HG03135 (cell line): ENCODE measurements around the gene ACTR3C.
"Not testable (repeated sequence)": the region's sequence is repeated elsewhere in the genome, so short reads cannot be mapped to it uniquely, and the experiment has no call there.

ENCODE experiments used
- ATAC-seq: cut with Tn5 transposase; IDR thresholded peaks from one replicate; pipeline ENCODE4 v1.9.1; 2021; ENCODE audit warnings: mild to moderate bottlenecking, moderate library complexity; ENCODE audit not compliant: unreplicated experiment

Gene ACTR3C

DNA sequence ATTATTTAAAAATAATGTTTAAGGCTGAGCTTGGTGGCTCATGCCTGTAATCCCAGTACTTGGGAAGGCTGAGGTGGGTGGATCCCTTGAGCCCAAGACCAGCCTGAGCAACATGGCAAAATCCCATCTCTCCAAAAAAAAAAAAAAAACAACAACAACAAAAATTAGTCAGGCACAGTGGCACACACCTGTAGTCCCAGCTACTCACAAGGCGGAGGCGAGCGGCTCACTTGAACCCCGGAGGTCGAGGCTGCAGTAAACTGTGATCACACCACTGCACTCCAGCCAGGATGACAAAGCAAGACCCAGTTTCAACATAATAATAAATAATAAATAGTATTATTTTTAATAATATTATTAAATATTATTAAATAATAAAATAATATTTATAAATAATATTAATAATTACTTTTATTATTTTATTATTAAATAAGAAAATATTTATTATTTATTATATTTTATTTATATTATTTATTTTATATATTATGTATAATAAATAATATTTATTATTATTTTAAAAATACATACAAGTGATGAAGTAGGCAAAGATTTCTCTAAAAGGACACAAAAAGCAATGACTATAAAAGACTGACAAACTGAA lies 8.6 kb downstream of the ACTR3C start:
- no peak for ATAC-seq

DNA sequence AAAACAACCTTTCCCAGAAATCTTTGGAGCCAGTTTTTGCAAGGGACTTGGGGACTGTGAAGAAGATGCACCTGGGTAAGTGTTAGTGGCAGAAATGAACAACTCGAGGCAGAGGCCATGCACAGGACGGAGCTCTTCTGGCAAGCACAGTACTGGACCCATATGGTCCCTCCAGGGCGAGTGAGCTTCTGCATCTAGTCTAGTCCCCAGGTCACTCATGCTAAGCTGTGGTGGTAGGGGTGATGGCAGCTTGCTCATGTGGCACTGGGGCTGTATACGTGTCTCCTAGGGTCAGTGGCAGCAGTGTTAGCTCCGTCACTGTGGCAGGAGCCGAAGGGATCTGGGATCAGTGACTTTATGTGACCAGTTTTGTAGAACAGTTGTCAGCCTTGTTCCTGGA lies 9.5 kb downstream of the ACTR3C start:
- ATAC-seq: no peak

DNA sequence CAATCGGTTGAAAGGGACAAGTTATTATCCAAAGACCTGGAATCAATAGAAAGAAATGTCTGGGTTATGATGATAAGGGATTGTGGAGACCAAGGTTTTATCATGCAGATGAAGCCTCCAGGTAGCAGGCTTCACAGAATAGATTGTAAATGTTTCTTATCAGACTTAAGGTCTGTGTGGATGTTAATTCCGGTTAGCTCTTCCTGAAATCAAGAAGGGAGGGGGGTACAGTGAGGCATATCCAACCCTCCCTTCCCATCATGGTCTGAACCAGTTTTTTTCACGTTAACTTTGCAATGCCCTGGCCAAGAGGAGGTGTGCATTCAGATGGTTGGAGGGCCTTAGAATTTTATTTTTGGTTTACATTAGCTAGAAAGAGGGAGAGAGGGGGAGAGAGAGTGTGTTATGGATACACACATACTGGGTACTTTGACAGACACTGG lies 10.0 kb downstream of the ACTR3C start:
- no peak for ATAC-seq

DNA sequence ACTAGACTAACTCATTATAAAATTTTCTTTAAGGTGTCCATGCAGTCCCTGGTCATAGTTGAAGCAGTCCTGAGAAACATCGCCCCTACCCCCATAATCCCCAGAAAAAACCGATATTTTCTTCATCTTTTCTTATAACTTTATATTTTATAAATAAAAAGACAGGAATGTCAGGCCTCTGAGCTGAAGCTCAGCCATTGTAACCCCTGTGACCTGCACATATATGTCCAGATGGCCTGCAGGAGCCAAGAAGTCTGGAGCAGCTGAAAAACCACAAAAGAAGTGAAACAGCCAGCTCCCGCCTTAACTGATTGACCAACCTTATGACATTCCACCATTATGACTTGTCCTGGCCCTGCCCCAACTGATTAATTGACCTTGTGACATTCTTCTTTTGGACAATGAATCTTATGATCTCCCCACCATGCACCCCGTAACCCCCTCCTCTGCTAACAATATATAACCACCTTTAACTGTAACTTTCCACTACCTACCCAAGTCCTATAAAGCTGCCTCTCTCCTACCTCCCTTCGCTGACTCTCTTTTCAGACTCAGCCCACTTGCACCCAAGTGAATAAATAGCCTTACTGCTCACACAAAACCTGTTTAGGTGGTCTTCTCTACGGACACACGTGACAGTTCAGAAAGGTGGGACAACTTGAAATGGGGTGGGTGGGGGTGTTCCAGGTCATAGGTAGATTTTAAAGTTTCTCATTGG lies 10.5 kb downstream of the ACTR3C start:
- not testable (repeated sequence) for ATAC-seq

DNA sequence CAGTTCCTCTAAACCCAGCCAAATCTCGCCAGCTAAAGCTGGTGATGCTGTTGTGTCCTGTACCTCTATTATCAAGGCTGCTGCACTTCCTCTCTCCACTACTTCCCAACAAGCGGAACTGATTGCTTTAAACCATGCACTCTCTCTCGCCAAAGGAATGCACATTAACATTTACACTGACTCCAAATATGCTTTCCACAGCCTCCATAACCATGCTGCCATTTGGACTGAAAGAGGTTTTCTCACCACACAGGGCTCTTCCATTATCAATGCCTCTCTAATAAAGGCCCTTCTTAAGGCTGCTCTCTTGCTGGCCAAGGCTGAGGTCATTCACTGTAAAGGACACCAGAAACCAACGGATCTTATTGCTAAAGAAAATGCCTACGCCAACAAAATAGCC lies 11.6 kb downstream of the ACTR3C start:
- no peak for ATAC-seq

DNA sequence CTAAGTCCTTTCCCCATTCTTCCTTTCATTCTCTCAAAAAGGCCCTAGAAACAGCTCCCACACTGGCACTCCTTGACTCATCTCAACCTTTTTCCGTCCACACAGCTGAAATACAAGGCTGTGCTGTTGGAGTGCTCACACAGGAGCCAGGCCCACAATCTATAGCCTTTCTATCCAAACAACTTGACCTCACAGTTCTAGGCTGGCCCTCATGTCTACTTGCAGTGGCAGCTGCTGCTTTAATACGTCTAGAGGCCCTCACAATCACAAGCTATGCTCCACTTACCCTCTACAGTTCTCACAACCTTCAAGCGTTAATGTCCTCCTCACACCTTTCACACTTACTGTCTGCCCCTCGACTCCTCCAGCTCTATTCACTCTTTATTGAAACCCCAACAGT lies 12.2 kb downstream of the ACTR3C start:
- ATAC-seq: no peak

DNA sequence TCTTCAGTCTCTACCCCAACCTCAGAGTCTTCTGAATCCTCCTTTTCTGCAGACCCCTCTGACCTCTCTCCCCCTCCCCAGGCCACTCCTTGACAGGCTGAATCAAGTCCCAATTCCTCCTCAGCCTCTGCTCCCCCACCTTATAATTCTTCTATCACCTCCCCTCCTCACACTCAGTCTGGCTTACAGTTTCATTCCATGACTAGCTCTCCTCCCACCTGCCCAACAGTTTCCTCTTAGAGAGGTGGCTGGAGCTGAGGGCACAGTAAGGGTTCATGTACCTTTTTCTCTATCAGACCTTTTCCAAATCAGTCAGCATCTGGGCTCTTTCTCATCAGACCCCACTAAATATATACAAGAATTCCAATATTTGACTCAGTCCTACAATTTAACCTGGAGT lies 14.8 kb downstream of the ACTR3C start:
- ATAC-seq: no peak

DNA sequence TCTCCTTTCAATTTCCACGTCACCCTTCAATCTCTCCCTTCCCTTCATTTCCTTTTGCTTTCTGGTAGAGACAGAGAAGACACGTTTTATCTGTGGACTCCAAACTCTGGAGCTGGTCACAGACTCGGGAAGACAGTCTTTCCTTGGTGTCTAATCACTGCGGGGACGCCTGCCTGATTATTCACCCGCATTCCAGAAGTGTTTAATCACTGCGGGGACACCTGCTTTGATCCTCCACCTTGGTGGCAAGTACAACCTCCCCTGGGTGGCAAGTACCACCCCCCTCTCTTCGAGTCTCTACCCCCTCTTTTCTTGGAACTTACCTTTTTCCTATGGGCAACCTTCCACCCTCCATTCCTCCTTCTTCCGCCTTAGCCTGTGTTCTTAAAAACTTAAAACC lies 15.4 kb downstream of the ACTR3C start:
- ATAC-seq: no peak

DNA sequence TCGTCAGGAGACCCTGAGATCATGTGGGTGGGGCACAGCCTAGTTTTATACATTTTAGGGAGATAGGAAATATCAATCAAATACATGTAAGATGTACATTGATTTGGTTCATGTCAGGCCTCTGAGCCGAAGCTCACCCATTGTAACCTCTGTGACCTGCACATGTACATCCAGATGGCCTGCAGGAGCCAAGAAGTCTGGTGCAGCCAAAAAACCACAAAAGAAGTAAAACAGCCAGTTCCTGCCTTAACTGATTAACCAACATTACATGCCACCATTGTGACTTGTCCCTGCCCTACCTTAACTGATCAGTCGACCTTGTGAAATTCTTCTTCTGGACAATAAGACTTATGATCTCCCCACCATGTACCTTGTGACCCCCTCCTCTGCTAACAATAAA lies 16.2 kb downstream of the ACTR3C start:
- no peak for ATAC-seq

DNA sequence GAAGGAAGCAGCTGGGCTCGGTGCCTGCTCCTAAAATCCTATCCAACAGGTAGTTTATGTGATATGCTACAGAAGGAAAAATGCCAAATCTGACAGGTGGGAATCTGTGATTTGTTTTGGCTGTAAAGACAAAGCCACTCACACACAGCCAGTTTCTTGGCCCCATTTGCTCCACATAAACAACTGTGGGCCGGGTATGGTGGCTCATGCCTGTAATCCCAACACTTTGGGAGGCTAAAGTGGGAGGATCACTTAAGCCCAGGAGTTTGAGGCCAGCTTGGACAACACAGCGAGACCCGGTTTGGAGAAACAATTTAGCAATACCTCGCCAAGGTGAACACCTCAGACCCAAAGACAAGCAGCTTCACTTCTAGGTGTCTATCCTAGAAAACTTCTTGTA lies 17.0 kb downstream of the ACTR3C start:
- not testable (repeated sequence) for ATAC-seq

DNA sequence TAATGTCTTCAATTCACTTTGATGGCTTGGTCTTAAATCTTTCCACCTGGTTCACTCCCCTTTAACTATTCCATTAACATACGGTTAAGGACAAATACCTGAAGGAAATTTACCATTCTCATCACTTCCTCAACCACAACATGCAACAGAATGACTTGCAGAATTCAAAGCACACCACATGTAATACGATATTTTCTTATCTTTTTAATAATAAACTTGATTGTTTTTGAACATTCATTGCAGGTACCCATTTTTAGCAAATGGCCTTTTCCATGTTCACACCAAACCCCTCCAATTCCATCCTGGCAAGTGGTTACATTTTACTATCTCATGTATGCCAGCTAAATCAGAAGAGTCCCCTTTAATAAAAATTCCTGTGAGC lies 17.5 kb downstream of the ACTR3C start:
- not testable (repeated sequence) for ATAC-seq

DNA sequence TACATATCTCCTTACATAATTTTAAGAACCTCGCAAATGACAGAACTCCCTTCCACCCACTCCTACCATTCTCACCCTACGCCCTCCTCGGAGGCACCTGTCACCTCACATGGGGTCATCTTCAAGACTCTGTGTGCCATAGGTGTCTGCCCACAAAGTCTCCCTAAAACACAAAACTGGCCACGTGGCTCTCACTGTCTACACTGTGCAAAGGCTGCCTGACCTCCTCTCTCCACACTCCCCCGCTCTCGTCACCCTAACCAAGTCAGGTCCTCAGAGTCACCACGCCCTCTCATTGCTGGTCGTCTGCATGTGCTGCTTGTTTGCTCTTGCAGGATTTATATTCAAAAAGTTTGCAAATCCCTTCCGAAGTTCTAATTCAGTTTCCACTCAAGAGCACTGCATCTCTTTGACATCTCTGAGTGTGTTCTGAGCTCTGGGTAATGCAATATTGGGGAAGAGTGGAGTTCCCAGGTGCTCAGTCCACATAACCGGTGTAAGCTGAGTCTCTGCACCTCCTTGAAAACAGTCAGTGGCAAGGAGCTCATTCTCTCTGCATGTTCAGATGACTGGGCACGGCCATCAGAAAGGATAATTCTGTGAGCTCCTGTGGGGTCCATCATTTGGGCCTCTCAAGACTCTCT lies 18.0 kb downstream of the ACTR3C start:
- ATAC-seq: not testable (repeated sequence)

DNA sequence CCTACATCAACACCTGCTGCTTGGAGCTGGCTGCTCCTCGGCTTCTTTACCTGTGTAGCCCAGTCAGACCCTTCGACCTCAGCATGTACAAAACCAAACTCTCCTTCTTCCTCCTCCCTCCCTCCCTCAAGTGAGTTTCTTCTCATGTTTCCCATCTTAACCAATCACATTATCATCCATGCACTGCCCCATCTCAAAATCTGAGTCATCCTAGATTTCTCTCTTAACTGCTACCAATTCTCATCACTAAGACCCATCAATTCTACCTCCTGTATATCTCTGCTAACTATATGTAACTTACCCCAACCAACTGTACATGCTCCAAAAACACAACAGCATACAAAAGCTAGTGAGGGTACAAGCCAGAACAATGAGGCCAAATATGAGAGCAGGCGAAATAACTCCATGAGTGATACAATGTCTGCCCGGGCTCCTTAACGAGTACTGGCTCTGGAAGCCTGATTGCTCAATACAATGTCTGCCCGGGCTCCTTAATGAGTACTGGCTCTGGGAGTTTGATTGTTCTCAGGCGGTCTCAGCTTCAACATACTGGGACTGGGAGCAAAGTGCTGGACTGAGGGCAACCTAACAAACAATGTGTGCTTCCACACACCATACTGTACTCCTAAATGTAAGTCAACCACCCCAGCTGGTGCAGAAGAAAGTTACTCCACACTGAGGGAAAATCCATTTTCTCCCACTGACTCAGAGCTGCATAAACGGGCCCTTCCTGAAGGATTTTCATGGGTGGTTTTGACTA lies 18.7 kb downstream of the ACTR3C start:
- not testable (repeated sequence) for ATAC-seq

DNA sequence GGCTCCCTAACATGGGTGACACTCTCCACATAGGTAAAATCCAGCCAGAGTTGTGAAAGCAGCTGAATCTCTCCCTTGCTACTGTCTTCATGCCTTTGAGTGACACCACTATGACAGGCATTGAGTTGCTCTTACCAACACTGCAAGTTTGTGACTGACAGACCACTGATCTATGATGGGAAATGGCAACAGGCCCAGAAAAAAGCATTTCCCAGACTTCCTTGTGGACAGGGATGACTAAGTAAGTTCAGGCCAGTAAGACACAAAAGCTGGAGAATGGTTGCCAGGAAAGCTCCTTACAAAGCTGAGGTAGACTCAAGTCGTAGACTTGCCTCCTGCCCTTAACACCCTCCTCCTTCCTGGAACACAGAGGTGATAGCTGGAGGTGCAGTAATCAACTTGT lies 20.4 kb downstream of the ACTR3C start:
- not testable (repeated sequence) for ATAC-seq

DNA sequence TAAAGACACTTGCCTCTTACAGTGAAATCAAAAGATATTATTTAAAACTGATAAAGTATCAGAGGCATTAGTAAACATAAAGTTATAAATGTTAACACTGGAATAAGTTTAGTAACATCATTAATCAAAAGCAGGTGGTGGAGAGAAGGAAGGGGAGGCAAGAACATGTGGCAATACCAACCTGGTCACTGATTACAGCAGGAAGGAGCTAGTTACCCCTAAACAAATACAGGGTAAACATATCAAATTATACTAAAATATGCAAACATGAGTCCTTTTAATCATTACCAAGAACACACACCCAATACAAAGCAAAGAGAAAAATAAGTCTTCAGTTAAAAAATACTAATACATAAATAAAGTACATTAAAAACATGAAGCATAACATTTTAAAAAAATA lies 25.4 kb downstream of the ACTR3C start:
- ATAC-seq: not testable (repeated sequence)

DNA sequence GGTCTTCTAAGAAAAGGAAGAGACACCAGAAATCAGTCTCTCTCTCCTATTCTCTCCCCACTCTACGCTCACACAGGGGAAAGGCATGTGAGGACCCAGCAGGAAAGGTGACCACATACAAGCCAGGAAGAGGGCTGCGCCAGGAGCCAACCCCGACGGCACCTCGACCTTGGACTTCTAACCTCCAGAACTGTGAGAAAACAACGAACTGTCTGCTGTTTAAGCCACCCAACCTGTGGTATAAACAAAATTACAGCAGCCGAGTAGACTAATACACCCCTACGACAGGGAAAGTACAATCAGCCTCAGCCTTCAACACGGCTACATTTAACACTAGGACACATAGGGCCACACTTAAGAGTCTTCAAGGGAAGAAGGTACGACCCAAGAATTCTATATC lies 26.5 kb downstream of the ACTR3C start:
- not testable (repeated sequence) for ATAC-seq

DNA sequence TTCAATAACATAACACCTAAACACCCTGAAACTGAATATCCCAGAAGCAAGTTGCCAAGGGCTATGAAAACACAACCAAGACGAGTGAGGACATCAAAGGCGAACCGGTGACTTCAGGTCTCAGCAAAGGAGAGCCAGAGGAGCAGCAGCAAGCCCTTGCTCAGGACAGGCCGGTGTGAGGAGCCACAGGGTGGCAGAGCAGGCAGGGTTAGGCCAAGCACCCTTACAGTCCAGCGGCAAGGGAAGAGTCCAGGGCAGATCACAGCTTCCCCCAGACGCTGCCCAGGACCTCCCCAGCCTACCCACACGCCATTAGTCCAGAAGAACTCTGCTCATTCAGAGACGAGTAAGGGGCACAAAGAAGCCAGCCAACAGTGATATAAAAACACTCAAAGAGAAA lies 27.7 kb downstream of the ACTR3C start:
- not testable (repeated sequence) for ATAC-seq

DNA sequence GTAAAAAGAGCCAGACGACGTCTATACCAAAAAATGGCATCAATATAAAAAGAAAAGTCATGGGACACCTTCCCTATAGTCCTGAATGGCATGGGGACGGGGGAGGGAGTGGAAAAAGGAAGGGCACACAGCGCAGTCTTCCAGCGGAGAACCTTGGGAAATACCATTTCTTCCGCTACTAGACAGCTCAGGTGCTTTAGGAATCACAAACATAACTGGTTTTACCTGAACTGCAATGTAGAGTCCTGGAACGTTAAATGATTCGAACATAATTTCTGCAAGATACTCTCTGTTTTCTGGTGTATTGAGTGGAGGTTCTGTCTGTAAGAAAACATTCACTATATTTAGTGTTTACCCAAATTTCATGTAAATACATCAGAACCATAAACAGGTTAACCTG lies 28.3 kb downstream of the ACTR3C start:
- ATAC-seq: not testable (repeated sequence)

DNA sequence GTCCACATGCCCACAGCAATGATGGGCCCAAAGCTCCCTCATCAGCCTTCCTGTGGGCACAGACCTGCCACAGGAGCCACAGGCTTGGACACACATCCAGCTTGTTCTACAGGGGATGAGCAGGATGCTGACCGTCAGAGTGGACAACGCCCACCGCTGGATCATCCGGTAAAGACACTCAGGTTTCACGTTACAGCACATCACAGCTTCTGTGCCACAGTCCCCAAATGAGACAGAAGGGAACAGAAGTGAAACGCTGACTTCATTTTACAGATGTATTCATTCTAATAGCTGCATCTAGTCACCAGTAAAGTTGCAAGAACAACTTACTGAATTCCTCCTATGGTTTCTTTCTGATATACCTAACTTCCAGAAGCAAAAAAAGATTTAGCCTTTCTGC lies 33.0 kb downstream of the ACTR3C start:
- not testable (repeated sequence) for ATAC-seq

DNA sequence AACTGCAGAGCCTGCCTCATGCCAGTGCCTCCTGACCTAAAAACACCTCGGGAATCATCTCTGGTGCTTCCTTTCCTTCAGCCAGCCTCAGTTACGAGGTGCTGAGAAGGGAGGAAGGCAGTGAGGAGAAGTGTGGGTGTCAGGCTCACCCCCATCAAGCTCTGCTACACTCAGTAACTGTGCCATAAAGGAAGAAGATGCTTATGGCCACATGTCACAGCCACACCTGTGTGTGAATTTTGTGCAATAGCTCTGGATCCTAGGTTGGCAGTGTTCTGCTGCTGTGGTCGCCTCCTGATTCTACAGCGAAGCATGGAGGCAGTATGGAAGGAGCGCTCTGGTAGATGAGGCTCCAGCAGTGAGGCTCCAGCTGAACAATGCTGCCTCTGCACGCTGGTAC lies 34.5 kb downstream of the ACTR3C start:
- not testable (repeated sequence) for ATAC-seq

DNA sequence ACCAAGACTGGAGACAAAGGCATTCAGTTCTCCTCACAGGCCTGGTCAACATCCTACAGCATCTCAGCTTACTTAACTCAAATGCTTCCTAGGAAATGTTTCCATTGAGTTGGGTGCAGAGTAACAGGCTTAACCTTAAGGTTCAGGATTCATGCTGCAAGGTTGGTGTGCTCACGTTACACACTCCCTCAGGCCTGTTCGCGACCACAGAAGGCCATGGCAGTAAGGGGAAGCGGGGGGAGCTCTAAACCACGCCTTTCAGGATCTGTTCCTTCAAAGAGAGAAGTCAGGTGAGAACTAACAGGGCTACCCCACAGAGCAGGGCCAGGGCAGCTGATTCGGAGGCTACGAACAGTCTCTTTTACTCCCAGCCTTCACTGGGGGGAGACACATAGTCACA lies 35.5 kb downstream of the ACTR3C start:
- not testable (repeated sequence) for ATAC-seq
